ENCODE data around the gene ATP6V0A1.
"Not testable (repeated sequence)": the region's sequence is repeated elsewhere in the genome, so short reads cannot be mapped to it uniquely, and the experiment has no call there.

ATP6V0A1 gene

DNA sequence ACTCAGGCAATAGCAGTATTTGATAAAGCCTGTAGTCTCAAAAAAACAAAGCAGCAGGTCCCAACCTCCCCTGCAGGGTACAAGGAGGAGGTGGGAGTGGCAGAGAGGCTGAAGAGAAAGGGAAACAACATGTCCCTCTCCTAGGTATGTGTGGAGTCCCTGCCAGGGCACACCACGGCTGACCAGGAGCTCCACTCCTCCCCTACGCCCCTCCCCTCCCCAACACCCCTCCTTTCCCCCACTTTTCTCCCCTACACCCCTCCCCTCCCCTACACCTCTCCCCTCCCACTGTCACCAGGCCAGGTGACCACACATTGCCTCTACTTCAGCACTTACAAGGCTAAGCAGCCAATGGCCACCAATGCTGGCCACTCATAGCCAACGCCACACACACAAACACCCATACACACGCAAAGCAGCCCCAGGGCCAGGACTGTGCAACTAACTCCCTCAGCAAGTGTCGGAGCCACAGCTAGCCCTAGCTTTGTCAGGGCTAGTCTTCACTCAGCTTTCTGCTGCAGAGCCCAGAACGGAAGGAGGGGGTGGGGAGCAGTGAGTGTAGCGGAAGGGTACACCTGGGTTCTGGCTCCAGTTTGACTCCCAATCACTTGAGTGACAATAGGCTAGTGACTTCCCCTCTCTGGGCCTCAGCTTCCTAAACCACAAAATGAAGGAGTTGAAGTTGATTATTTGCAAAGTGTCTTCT, 43.8 kb upstream of the ATP6V0A1 start:
- TF ChIP-seq CTCF (IDR thresholded peaks at IDR 0.05; ENCODE audit: low read depth, low read length) = no peak
- no peak for DNase-seq (ENCODE audit: extremely low read depth, low read depth)

DNA sequence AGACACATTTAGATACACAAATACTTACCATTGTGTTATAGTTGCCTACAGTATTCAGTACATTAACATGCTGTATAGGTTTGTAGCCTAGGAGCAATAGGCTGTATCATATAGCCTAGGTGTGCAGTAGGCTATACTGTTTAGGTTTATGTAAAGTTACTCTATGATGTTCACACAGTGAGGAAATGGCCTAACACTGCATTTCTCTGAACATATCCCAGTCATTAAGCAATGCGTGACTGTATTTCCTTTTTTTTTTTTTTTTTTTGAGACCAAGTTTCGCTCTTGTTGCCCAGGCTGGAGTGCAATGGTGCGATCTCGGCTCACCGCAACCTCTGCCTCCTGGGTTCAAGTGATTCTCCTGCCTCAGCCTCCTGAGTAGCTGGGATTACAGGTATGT, 40.7 kb upstream of the ATP6V0A1 start:
- DNase-seq (ENCODE audit: extremely low read depth, low read depth) = not testable (repeated sequence)

- TF ChIP-seq CTCF (IDR thresholded peaks at IDR 0.05; ENCODE audit: low read depth, low read length) = no peak
- DNase-seq (ENCODE audit: extremely low read depth, low read depth) = no peak
Observed at GRCh38 chr17:42421136-42421506, 37.6 kb upstream of the ATP6V0A1 start.

GRCh38 chr17:42421507-42422338, 37.0 kb upstream of the ATP6V0A1 start:
- DNase-seq (ENCODE audit: extremely low read depth, low read depth) = no peak

DNA sequence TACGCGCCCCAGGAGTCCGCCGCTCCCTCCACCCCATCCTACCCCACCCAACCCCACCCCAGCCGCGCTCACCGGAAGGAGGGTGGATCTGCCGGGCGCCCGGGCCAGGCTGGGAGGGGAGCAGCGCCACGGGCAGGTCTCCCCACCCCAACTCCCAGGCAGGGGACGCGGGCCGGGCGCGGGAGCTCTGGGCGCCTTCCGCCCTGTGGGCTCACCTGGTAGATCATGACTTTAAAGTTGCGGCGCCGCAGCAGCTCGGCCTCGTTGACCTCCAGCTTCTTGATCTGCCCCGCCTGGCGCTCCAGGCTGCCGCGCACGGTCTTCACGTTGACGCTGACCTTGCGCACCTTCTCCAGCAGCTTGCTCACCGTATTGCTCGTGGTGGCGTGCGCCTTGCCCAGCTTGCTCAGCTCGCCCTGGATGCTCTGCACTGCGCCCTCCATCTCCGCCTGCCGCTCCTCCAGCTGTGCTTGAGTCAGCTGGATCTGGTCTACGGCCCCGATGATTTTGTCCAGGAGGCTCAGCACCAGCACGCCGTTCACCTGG, 36.2 kb upstream of the ATP6V0A1 start:
- TF ChIP-seq CTCF (IDR thresholded peaks at IDR 0.05; ENCODE audit: low read depth, low read length) = no peak
- DNase-seq (ENCODE audit: extremely low read depth, low read depth) = no peak

More at GRCh38 chr17:42421507-42422338, 37.0 kb upstream of the ATP6V0A1 start:
- TF ChIP-seq CTCF (IDR thresholded peaks at IDR 0.05; ENCODE audit: low read depth, low read length) = no peak

GRCh38 chr17:42422958-42423712, 35.5 kb upstream of the ATP6V0A1 start, which contains the start of gene CAVIN1:
CAVIN1 (minus strand) TSS chr17:42423256; CDS start chr17:42423097, 159 bp downstream.
- peak; percentile 99 for DNase-seq (ENCODE audit: extremely low read depth, low read depth)
- no peak for TF ChIP-seq CTCF (IDR thresholded peaks at IDR 0.05; ENCODE audit: low read depth, low read length)

- DNase-seq (ENCODE audit: extremely low read depth, low read depth) = no peak
- no peak for TF ChIP-seq CTCF (IDR thresholded peaks at IDR 0.05; ENCODE audit: low read depth, low read length)
Observed at GRCh38 chr17:42423766-42424165, 34.9 kb upstream of the ATP6V0A1 start.
